Measurements from ENCODE around the gene CC2D1B. TPM values are rescaled to one million over a fixed set of nuclear protein-coding genes. Genes with fewer than 3 reads are reported as not detected.

The CC2D1B gene
- polyA plus RNA-seq, 1 donor from 2014 or later = 20.1 TPM

GRCh38 chr1:52358851-52359497, 7.0 kb downstream of the CC2D1B start:
- Histone ChIP-seq H3F3A (ENCODE audit: insufficient read depth, low read length, poor library complexity, severe bottlenecking) (no peaks in the 10 kb centered on the region), H3K9me2 (ENCODE audit: insufficient read depth, low read length) (no peaks in the 10 kb centered on the region), H3K4me3 (ENCODE audit: low read length) (no peak overlapping the region), H3K27me3 (ENCODE audit: insufficient read depth, low read depth, low read length) (no peaks in the 10 kb centered on the region), H2AFZ (ENCODE audit: low read depth, low read length) (no peak overlapping the region), H3K79me2 (replicated peaks; ENCODE audit: insufficient read depth, low read length) (no peaks in the 10 kb centered on the region), H3K27ac (ENCODE audit: low read length) (no peak overlapping the region), H3K4me2 (ENCODE audit: low read length) (no peak overlapping the region), H3K36me3 (ENCODE audit: insufficient read depth, low read length) (peaks cover 4% of the 10 kb centered on the region), H3K9ac (ENCODE audit: low read length) (no peak overlapping the region), H3K9me3 (ENCODE audit: low read length) (no peaks in the 10 kb centered on the region), H4K20me1 (ENCODE audit: insufficient read depth) (no peaks in the 10 kb centered on the region)
- no peak for TF ChIP-seq SMC3 (conservative IDR thresholded peaks at IDR 0.05; ENCODE audit: poor library complexity)
- no peak for TF ChIP-seq RAD21 (conservative IDR thresholded peaks at IDR 0.05)
- no peak for TF ChIP-seq TAF1 (IDR thresholded peaks at IDR 0.05; ENCODE audit: low read depth)
- TF ChIP-seq CTCF (IDR thresholded peaks at IDR 0.05; ENCODE audit: poor library complexity, severe bottlenecking) = no peak

- H3K36me3 ChIP-seq (ENCODE audit: insufficient read depth, low read length) = peaks cover 4% of the 10 kb centered on the region
- no peaks in the 10 kb centered on the region for H3F3A ChIP-seq (ENCODE audit: insufficient read depth, low read length, poor library complexity, severe bottlenecking)
- H2AFZ ChIP-seq (ENCODE audit: low read depth, low read length) = no peak overlapping the region
Measured at GRCh38 chr1:52357397-52357796, 8.6 kb downstream of the CC2D1B start.

More at GRCh38 chr1:52357397-52357796, 8.6 kb downstream of the CC2D1B start:
- H3K4me2 ChIP-seq (ENCODE audit: low read length) = no peak overlapping the region
- no peaks in the 10 kb centered on the region for H3K79me2 ChIP-seq (replicated peaks; ENCODE audit: insufficient read depth, low read length)
- H3K4me3 ChIP-seq (ENCODE audit: low read length) = no peak overlapping the region
- no peaks in the 10 kb centered on the region for H3K9me3 ChIP-seq (ENCODE audit: low read length)
- TF ChIP-seq CTCF (IDR thresholded peaks at IDR 0.05; ENCODE audit: poor library complexity, severe bottlenecking) (no peak), TAF1 (IDR thresholded peaks at IDR 0.05; ENCODE audit: low read depth) (no peak), POLR2AphosphoS5 (IDR thresholded peaks at IDR 0.05) (no peak), REST (IDR thresholded peaks at IDR 0.05; ENCODE audit: borderline replicate concordance) (no peak), EP300 (conservative IDR thresholded peaks at IDR 0.05; ENCODE audit: poor library complexity, severe bottlenecking) (no peak), EZH2 (IDR thresholded peaks at IDR 0.05; ENCODE audit: borderline replicate concordance, insufficient read depth, low read length, poor library complexity, severe bottlenecking) (no peak), MXI1 (conservative IDR thresholded peaks at IDR 0.05; ENCODE audit: poor library complexity, severe bottlenecking) (no peak), RAD21 (conservative IDR thresholded peaks at IDR 0.05) (no peak), SMC3 (conservative IDR thresholded peaks at IDR 0.05; ENCODE audit: poor library complexity) (no peak)
- no peaks in the 10 kb centered on the region for H3K9me2 ChIP-seq (ENCODE audit: insufficient read depth, low read length)
- H4K20me1 ChIP-seq (ENCODE audit: insufficient read depth) = no peaks in the 10 kb centered on the region
- H3K27me3 ChIP-seq (ENCODE audit: insufficient read depth, low read depth, low read length) = no peaks in the 10 kb centered on the region
- no peak overlapping the region for H3K9ac ChIP-seq (ENCODE audit: low read length)
- H3K27ac ChIP-seq (ENCODE audit: low read length) = no peak overlapping the region

All from neural cell (in vitro differentiated cells).